GM21360 (cell line): ENCODE measurements around the gene OR10H2.
"Not testable (repeated sequence)": the region's sequence is repeated elsewhere in the genome, so short reads cannot be mapped to it uniquely, and the experiment has no call there.

Experiments used
- ATAC-seq: cut with Tn5 transposase; IDR thresholded peaks from one replicate; pipeline ENCODE4 v1.9.1; 2021; ENCODE audit warnings: mild to moderate bottlenecking, moderate library complexity; ENCODE audit not compliant: unreplicated experiment

Gene OR10H2, protein sequence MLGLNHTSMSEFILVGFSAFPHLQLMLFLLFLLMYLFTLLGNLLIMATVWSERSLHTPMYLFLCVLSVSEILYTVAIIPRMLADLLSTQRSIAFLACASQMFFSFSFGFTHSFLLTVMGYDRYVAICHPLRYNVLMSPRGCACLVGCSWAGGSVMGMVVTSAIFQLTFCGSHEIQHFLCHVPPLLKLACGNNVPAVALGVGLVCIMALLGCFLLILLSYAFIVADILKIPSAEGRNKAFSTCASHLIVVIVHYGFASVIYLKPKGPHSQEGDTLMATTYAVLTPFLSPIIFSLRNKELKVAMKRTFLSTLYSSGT

DNA sequence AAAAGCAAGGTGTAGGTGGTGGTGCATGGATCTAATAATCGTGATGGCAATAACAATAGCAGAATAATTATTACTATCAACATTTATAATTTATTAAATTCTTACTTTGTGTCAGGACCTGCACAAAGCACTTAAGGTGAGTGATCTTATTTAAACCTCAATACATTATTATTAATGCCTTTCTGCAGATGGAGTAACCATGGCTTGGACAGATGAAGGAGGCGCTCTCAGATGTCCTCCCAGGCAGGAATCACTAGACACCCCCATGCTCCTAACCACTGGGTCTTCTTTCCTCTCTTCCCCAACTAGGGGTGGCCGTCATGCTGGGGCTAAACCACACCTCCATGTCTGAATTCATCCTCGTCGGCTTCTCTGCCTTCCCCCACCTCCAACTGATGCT, at the start of gene OR10H2:
Gene OR10H2 (plus strand): TSS at position 301 of the 400 bp plus-strand sequence. CDS start 20 bp downstream, at position 321.
- no peak for ATAC-seq

DNA sequence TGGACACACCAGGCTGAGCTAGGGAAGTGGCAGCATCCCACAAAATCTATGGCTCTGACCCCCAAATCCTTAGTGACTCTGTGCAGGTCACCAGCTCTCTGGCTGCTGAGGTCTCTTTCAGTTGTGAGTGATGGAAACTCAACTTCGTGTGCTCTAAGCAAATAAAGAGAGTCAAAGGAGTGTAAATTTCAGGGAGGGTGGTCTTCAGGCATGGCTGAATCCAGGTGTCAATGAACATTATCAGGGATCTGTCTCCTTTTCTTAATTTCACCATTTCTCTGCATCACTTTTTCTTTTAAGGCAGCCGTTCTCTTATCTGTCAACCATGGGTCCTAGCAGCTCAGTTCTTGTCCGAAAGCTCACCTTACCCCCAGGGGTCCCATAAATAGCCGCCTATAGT, 48.7 kb upstream of the OR10H2 start:
- ATAC-seq = no peak

GRCh38 chr19:15679865-15680264, 48.0 kb upstream of the OR10H2 start:
- not testable (repeated sequence) for ATAC-seq

DNA sequence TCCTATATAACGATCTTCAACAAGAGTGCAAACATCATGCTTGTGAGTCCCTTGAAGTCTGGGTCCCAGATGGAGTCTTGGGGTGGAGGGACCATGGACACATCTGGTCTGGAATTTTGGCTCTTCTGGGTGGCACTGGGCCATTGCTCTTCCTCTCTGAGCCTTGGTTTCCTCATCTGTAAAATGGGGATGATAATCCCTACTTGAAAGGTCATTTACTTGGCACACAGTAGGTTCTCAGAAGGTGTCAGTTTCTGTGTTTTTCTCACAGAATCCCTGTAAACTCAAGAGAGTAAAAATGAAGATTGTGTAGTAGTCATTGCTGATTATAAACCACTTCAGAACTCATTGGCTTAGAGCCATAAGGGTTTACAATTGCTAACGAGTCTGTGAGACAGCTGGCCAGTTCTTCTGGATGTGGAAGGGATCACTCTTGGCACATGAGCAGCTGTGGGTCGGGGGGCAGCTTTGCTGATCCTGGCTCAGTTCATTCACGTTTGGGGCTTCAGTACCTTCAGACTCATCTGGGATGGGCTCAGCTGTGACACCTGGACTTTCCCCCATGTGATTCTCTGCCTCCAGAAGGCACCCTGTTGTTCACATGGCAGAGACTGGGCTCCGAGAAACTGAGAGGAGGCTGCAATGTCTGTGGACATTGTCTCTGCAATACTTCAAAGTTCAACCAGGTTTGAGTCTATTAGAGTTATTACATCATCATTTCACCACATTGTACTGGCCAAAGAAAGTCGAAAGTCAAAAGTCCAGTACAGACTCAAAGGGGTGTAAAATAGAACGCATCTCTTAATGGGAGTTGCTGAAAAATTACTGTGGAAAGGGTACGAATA, 47.1 kb upstream of the OR10H2 start:
- no peak for ATAC-seq

DNA sequence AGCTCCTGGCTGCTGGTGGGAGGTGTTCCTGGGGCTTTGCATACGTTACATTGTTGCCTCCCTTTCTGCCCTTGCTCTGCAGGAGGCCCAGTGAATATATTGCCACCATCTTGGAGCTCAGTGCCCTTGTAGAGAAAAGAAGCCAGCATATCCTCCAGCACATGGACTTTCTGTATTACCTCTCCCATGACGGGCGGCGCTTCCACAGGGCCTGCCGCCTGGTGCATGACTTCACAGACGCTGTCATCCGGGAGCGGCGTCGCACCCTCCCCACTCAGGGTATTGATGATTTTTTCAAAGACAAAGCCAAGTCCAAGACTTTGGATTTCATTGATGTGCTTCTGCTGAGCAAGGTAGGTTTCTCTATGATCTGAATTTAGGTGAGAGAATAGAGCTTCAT, 44.4 kb upstream of the OR10H2 start:
- no peak for ATAC-seq

- ATAC-seq = no peak
Observed at GRCh38 chr19:15684828-15685227, 43.0 kb upstream of the OR10H2 start.

GRCh38 chr19:15696654-15697194, 31.1 kb upstream of the OR10H2 start:
- ATAC-seq = no peak

DNA sequence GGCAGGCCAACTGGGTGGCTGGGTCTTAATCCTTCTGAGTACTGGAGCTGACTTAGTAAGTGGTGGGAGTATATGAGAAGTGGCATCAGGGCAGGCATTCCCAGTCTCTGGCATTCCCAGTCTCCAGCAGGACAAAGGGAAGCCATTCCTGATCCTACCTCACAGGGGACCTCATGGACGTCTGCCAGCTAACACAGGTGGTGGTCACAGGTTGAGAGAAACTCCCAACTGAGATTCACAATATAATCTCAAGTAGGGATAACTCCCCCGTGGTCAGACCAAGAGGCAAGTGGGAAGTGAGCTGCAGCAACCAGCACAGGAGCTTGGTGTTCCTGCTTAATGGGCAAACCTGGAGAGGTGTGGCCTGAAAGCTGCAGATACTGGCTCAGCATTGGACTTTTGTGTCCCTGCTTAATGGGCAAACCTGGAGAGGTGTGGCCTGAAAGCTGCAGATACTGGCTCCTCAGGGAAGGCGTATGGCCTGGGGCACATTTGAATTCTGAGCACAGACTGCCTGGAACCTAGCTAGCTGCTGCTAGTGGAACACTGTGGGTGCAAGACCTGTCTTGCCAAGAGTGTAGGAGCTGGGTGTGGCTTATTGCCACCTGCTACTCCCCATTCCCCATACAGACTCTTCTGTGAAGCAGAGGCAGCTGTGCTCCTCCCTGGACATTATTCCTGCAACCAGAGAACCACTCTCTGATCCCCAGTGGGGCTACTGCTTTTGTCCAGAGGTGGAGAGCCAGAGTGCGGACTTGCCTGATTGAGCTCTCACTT, 25.9 kb upstream of the OR10H2 start:
- no peak for ATAC-seq

GRCh38 chr19:15702534-15702930, 25.3 kb upstream of the OR10H2 start:
- ATAC-seq = no peak

DNA sequence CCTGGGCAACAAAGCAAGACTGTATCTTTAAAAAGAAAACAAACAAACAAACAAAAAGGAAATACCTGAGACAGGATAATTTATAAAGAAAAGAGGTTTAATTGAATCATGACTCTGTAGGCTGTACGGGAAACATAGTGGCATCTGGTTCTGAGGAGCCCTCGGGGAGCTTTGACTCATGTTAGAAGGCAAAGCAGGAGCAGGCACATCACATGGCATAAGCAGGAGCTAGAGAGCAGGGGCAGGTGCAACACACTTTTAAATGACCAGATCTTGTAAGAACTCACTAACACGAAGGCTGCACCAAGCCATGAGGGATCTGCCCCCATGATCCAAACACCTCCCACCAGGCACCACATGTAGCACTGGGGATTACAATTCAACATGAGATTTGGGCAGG, 13.2 kb upstream of the OR10H2 start:
- ATAC-seq = no peak

GRCh38 chr19:15715642-15716041, 12.2 kb upstream of the OR10H2 start:
- no peak for ATAC-seq

- no peak for ATAC-seq
Observed at GRCh38 chr19:15717809-15718208, 10.0 kb upstream of the OR10H2 start.

GRCh38 chr19:15721268-15721667, 6.6 kb upstream of the OR10H2 start:
- ATAC-seq = no peak

- no peak for ATAC-seq
Observed at GRCh38 chr19:15722956-15723355, 4.9 kb upstream of the OR10H2 start.

GRCh38 chr19:15730538-15730937, 2.7 kb downstream of the OR10H2 start:
- no peak for ATAC-seq

GRCh38 chr19:15732388-15732787, 4.6 kb downstream of the OR10H2 start:
- ATAC-seq = no peak

DNA sequence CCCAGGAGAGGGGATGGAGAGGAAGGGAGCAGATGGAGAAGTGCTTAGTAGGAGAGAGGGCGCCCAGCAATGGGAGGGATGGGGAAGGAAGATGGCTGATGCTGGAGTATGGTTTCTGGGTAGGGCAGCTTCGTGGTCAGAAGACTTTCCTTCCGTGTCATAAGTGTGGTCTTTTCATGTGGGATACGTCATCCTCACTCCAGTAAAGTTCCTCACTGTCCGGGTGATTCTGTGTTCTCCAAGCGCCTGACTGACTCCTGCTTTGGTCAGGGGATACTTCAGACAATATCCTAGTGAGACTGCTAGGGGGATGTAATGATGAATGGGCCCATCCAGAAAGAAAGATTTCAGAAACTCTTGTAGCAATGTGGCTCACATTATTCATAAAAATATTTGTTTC, 6.1 kb downstream of the OR10H2 start:
- no peak for ATAC-seq

DNA sequence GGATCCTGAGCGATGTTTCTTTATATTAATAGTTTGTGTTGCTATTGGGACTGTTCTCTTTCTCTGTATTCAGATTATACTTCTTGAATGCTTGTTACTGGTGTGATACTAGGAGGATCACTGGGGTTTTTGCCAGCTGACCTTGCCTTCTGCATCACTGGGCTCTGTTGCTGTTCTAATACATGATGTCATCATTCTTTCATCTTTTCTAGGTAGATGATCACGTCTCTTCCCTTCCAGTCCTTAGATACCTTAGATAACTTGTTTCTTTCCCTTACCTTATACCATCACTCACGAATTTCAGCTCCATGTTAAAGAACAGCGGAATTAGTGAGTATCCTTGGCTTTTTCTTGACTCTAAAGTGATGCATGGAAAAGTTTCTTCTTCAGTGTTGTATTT, 9.9 kb downstream of the OR10H2 start, which contains the start of gene OR10H3:
Gene OR10H3 (plus strand): TSS at position 264 of the 400 bp plus-strand sequence. CDS start 3,408 bp downstream, outside the sequence.
- no peak for ATAC-seq

GRCh38 chr19:15740785-15741184, 13.0 kb downstream of the OR10H2 start:
- no peak for ATAC-seq

DNA sequence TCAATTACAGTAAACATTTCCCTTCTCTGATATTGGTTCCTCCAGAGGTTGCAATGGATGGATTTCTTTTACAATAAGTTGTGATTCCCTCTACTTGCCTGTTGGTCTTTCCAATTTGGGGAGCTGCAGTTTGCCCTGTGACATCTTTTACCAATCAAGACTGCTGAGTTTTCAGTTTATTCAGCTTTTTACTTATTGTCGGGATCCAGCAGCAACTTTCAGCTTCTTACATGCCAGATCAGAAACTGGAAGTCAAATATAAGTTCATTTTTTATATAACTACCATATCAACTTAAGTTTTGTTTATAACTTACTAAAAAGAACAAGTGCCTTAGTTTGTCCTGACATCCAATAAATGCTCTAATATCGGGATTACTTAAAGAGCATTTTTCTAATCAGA, 20.4 kb downstream of the OR10H2 start:
- no peak for ATAC-seq

- no peak for ATAC-seq
Observed at GRCh38 chr19:15758379-15758778, 30.6 kb downstream of the OR10H2 start.
